HK-2 (cell line): ENCODE measurements around the gene C1orf74.

Experiments used
- DNase-seq: peaks from one replicate; pipeline ENCODE4 v3.0.0-alpha.2; 2018; ENCODE audit not compliant: unreplicated experiment

The C1orf74 gene

DNA sequence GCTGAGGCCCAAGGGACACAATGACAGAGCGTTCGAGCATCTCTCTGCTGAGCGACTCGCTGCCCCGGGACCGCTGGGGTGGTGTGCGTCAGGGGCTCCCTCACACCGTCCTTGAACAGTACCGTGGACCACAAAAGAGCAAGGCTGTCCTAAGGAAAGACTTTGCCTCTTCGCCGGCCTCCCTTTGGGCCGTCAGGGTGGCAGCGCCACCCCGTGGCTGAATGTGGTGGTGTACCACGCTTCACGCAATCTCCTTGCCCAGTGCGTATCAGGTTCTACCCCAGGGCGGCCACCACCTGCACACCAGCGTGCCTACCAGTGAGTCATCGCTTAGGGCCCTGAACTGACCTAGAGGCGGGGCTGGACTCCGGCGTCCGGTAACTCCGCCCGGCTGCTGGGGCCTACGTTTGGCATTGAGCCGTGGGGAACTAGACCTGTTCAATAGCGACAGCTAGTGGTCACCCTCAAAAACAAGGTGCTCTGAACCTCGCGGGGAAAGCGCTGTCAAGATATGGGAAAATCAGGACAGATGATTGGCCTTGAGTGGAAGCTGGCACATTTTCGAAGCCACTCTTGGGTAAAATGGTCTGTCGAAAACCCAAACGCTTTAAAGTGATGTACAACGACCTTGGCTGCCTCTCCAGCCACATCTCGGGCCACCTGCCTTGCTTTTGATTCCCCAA is 36.6 kb downstream of the C1orf74 start:
- DNase-seq, result peak; percentile 100

DNA sequence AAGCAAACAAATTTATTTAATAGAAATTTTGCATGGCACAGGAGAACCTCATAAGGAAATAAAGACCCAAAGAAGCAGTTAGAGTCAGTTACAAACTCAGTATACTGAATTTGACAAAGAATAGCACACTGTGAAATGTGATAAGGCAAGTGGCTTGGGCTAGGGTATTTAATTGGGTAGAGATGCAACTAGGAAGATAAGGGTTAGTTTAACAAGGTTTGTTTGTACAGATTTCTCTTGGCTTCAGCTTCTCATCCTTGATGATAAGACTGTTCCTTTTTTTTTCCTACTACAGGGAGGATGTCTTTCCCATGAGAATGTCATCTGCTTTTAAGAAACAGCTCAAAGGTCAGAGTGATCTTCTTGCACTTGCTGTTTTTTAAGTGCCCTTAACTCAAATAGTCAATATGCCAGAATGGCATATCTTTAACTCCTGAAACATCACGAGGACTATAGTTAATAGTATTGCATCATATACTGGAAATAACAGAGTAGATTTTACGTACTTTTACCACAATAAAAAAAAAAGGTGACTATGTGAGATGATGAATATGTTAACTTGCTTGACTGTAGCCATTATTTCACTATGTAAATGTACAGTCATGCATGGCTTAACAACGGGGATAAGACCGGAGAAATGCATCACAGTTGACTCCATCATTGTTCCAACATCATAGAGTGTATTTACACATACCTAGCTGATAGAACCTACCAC is 37.8 kb downstream of the C1orf74 start:
- no peak for DNase-seq

DNA sequence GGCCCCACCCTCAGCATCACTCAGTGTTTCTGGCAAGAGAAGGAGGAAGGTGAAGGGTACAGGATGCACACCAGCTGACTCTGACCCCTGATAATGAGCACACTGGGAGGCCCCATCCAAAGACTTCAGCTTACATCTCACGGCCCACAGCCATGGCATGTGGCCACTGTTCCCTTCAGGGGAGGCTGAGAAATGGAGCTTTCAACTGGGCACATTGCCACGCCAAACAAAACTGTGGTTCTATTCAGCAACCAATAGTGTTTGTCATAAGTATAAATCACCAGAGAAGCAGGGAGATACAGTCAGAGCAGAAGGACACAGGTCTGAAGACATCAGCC is 41.2 kb downstream of the C1orf74 start:
- DNase-seq, result no peak

DNA sequence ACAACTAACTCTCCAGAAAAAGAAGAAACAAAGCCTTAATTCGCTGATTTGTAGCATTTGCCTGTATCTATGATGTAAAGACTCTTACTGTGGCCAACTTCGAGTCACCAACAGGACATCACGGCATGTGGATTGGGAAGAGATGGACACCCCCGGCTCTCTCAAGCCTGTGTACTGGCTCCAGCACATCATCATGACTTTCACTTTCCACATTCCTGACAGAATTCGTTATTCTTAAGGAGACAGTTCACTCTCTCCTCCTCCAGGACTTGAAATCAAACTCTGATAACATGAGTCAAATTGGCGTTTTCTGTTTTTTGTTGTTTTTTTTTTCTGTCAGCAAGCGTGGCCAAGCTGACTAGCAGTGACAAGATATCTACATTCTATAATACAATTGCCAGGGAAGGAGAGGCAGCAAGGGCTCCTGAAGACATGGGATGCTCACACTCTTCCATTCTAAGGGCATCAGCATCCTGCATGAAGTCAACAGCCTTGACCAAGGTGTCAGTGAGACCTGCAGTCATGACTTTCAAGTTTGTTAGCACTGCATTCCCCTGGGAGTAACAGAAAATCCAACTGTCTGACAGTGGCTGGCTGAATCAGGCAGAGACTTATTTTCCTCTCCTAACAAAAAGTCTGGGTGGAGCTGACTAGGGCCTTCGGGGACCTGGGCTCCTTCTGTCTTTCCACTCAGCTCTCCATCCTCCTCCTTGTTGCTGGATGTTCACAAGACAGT is 41.8 kb downstream of the C1orf74 start:
- no peak for DNase-seq

DNA sequence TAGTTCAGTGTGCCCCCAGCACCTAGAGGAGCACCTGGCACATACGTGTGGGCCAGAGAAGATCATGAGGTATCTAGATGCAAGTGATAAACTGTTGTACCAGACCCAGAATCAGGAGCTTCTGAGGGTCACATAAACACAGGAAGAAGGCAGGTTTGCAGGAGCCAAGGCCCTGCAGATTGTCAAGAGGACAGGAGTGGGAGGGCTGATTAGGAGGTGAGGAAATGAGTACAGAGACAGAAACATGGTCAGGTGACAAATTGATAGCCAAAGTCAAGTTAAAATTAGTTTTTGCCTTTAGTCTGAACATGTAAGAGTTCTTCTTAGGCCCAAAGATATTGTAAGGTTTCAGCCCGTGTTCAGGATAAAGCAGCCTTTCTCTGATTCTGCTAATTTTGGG is 42.5 kb downstream of the C1orf74 start:
- no peak for DNase-seq

DNA sequence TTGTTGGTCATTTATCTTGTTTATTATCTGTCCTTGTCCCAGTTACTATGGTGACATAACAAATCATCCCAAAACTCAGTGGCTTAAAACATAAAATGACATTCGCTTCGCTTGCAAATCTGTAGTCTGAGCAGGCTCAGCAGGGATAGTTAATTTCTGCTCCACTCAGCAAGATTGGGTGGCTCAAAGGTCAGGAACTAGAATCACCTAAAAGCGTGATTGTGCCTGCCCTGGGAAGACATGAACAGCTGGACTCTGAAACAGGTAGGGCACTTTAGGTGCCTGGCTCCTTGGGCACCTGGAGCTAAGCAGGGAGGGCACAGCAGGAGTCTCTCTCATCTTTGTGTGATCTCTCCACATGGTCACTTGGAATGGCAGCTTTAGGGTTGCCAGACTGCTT is 43.2 kb downstream of the C1orf74 start:
- DNase-seq, result no peak

DNA sequence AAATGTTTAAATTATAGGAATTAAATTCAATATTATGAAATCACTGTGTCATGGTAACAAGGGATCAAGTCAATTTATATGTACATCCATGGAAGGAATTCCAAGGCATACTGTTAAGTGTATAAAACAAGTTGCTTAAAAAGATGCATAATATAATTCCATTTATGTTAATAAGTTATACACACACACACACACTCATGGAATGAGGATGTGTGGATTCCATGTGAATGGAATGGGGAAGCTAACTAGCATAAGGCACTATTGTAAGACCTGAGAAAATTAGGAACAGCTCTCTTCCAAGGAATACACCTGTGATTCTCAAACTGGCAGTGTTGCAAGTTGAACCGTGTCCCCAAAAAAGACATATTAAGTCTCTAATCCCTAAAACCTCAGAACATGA is 46.1 kb downstream of the C1orf74 start:
- no peak for DNase-seq

DNA sequence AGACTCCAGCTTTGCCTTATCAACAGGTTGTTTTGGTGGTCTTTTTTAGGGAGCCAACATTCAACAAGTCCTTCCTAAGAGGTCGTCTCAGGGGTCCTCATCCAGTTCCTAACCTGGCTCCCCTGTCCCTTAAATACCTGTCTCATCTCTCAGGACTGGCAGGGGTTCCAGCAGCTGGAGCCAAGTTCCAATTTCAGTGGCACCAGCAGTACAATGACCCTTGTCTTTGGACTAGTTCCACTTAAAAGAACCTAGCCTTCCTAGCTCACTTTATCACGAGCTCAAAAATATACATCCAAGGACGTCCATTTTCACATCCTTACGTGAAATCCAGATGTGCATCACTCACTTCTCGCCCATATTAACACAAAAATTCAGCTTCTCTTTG is 47.2 kb downstream of the C1orf74 start:
- DNase-seq, result no peak

DNA sequence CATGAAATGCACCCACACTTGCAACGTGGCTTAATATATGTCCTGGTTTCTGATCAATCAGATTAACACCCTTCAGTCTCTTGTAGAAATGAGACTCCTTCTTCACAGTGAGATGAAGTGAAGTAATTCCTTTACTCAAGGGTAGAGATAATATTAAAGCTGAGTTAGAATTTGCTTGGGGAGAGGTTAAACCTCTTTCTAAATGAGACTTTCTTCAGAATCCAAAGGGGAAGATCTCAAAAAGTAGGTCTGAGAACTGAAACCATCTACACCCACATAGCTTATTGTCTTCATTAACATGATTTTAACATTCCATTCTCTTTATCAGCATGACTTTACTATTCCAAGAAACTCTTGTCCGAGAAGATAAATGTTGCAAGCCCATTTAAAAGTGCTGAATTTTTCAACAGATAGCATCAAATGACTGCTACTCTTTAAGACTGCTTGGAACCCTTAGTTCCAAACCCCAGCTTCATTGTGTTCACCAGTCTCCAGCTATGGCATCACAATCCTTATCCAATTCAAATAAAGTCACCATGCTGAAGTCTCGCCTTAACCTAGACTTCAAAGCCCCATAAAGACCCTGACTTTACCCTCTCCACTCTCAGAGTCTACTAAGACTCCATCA is 47.8 kb downstream of the C1orf74 start:
- DNase-seq, result no peak

DNA sequence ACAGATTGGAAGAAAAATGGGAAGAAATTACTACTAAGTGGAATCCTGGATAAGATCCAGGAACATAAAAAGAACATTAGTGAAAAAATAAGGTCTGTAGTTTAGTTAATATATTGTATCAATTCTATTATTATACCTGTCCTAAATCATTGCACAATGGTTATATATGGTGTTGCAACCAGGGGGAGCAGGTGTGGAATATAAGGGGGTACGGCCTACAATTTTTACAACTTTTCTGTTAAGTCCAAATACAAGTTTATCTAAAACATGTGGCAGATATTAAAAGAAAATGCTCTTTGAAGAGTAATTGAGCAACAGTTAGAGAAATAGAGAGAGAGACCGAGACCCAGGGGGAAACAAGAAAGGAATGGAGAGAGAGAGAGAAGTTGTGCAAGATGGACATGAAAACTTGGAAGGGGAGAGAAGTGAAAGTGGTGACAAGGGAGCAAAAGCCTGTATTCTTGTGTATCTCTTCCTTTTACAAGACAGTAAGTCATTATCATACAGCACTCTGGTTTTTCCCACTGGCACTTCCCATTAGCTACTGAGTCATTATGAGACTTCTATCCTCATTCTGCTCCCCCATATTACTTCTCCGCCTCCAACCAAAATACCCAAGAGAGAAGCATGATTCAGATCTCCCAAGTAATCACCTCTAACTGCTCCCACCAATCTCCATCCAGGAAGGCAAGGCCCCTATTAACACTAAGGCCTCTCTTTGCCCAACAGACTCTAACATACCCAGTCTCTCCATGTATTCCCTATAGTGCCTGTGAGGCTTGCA is 50.8 kb downstream of the C1orf74 start:
- DNase-seq, result no peak

DNA sequence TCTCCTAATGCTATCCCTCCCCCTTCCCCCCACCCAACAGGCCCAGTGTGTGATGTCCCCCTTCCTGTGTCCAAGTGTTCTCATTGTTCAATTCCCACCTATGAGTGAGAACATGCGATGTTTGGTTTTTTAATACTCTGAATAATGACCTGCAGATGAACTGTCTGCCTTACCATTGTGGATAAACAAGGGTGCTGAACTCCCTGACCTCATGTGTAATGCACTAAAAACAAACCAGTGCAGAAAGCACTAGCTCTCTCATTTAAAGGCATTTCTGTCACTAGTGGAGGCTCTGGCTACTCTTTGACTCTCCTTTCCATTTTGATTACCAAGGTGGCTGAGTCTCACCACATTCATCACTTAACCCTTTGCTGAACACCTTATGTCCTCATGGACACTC is 51.6 kb downstream of the C1orf74 start:
- no peak for DNase-seq

DNA sequence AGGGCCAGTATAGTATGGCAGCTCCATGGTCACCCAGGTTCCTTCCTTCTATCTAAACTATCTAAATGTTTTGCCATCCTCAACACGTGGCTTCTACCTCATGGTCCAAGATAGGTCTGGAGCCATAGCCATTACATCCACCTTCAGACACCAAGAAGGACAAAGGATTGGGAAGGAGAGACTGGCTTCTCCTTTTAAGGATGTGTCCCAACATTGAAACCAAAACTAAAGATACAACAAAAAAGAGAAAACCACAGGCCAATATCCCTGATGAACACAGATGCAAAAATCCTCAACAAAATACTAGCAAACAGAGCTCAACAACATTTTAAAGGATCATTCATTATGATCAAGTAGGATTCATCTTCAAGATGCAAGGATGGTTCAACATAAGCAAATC is 54.9 kb downstream of the C1orf74 start:
- DNase-seq, result no peak
